Measurements from ENCODE around the gene SETD3. TPM values are rescaled to one million over a fixed set of nuclear protein-coding genes. Genes with fewer than 3 reads are reported as not detected.

SETD3 gene
- total and polyA plus RNA-seq, 2 experiments from 2014 or later: 40.7 to 68.0 TPM

- no peak for TF ChIP-seq REST (IDR thresholded peaks at IDR 0.05; ENCODE audit: unreplicated experiment)
- Histone ChIP-seq H3K4me3 (no peak overlapping the region), H2AFZ (peak overlapping the region; percentile 86; the same call in 1 of the 2 replicates), H3K27me3 (ENCODE audit: insufficient read depth) (no peaks in the 10 kb centered on the region), H3K27ac (ENCODE audit: low read depth) (no peak overlapping the region), H3K9me2 (ENCODE audit: insufficient read depth) (no peaks in the 10 kb centered on the region), H3F3A (replicated peaks; ENCODE audit: low read depth) (no peaks in the 10 kb centered on the region), H3K36me3 (ENCODE audit: insufficient read depth) (0 out of 2 replicates have a peak, but pooled peaks cover 3% of the 10 kb centered on the region), H3K4me1 (ENCODE audit: insufficient read depth) (peaks cover 14% of the 10 kb centered on the region; the same call in 1 of the 2 replicates), H3K79me2 (replicated peaks; ENCODE audit: insufficient read depth) (no peaks in the 10 kb centered on the region), H3K4me2 (no peak overlapping the region), H4K20me1 (replicated peaks; ENCODE audit: insufficient read depth) (no peaks in the 10 kb centered on the region)
- Mint-ChIP-seq H3K27ac (no peak overlapping the region), H3K36me3 (ENCODE audit: low read depth) (no peaks in the 10 kb centered on the region; the same call in 2 of the 3 replicates), H3K27me3 (ENCODE audit: insufficient read depth, low read depth, poor library complexity) (peaks cover 11% of the 10 kb centered on the region), H3K9me3 (peaks cover 4% of the 10 kb centered on the region; the same call in 2 of the 3 replicates), H3K4me1 (peaks cover 31% of the 10 kb centered on the region), H3K4me3 (no peak overlapping the region)
- DNase-seq (ENCODE audit: low spot score) (no peak), ATAC-seq (no peak)
Measured at GRCh38 chr14:99382071-99382470, 98.6 kb downstream of the SETD3 start.

GRCh38 chr14:99381688-99382060 lies 99.0 kb downstream of the SETD3 start:
- Mint-ChIP-seq H3K27me3 (ENCODE audit: insufficient read depth, low read depth, poor library complexity) (peaks cover 11% of the 10 kb centered on the region), H3K9me3 (peaks cover 4% of the 10 kb centered on the region; the same call in 2 of the 3 replicates), H3K27ac (no peak overlapping the region), H3K36me3 (ENCODE audit: low read depth) (no peaks in the 10 kb centered on the region; the same call in 2 of the 3 replicates), H3K4me1 (peaks cover 31% of the 10 kb centered on the region), H3K4me3 (no peak overlapping the region)
- Histone ChIP-seq H3K4me2 (no peak overlapping the region), H3F3A (replicated peaks; ENCODE audit: low read depth) (no peaks in the 10 kb centered on the region), H3K4me3 (no peak overlapping the region), H3K36me3 (ENCODE audit: insufficient read depth) (0 out of 2 replicates have a peak, but pooled peaks cover 3% of the 10 kb centered on the region), H3K9me2 (ENCODE audit: insufficient read depth) (no peaks in the 10 kb centered on the region), H3K79me2 (replicated peaks; ENCODE audit: insufficient read depth) (no peaks in the 10 kb centered on the region), H3K4me1 (ENCODE audit: insufficient read depth) (peaks cover 14% of the 10 kb centered on the region; the same call in 1 of the 2 replicates), H2AFZ (0 out of 2 replicates have a peak overlapping the region, but pooled peaks have one; percentile 86), H3K27me3 (ENCODE audit: insufficient read depth) (no peaks in the 10 kb centered on the region), H4K20me1 (replicated peaks; ENCODE audit: insufficient read depth) (no peaks in the 10 kb centered on the region), H3K27ac (ENCODE audit: low read depth) (no peak overlapping the region)
- 0 out of 4 replicates have a peak, but pooled peaks of 1 of the 2 experiments have one; percentile 11 for TF ChIP-seq CTCF (conservative IDR thresholded peaks at IDR 0.05; ENCODE audit: low read depth in 2 of 2)
- TF ChIP-seq JUNB (IDR thresholded peaks at IDR 0.05; ENCODE audit: unreplicated experiment): no peak
- ATAC-seq (no peak), DNase-seq (ENCODE audit: low spot score) (no peak)
